SK-N-SH (cell line): Measurements from ENCODE around the gene RHBDL3. TPM values are rescaled to one million over a fixed set of nuclear protein-coding genes. Genes with fewer than 3 reads are reported as not detected.

Experiments
- CTCF ChIA-PET: fragments of 300-600, 350-600 bp; formaldehyde crosslinking; extraction: SDS; loops from one replicate; lab custom pipeline; 2021; lab: Yijun Ruan, JAX
- POLR2A ChIA-PET: fragments of 350-600 bp; sonication (Branson Sonifier 250); formaldehyde crosslinking; extraction: SDS; loops from one replicate; lab custom pipeline; 2020; ENCODE audit warnings: antibody characterized with exemption, inconsistent platforms; lab: Yijun Ruan, JAX
- DNase-seq: peaks from one replicate; pipeline ENCODE4 v3.0.0; 2012
- H2AFZ ChIP-seq: fragments of 200-600 bp; sonication (generic); 2 replicates; pipeline ENCODE4 v1.8.1; 2016; ENCODE audit warnings: antibody characterized with exemption, mild to moderate bottlenecking, low read depth
- H3F3A ChIP-seq: fragments of 200-600 bp; sonication (generic); replicated peaks from 2 replicates; pipeline ENCODE3; 2016; ENCODE audit warnings: antibody characterized with exemption, mild to moderate bottlenecking; ENCODE audit not compliant: insufficient read depth
- H3K27ac ChIP-seq, 2 experiments: fragments of 200-500 bp in 1 of 2; fragments of 200-600 bp in 1 of 2; sonication (Bioruptor generic) in 1 of 2; sonication (generic), shearing (Covaris generic) in 1 of 2; 2 replicates each; pipeline versions ENCODE4 v1.5.1 to v1.6.1; 2014 to 2016; ENCODE audit warnings: low read depth in 2 of 2, inconsistent platforms in 1 of 2, low read length in 1 of 2, mild to moderate bottlenecking in 1 of 2, mixed read lengths in 1 of 2
- H3K27me3 ChIP-seq: fragments of 200-600 bp; sonication (generic), shearing (Covaris generic); 2 replicates; pipeline ENCODE4 v1.6.1; 2016; ENCODE audit warnings: mixed run types; ENCODE audit not compliant: insufficient read depth
- H3K36me3 ChIP-seq, 2 experiments: fragments of 200-500 bp in 1 of 2; fragments of 200-600 bp in 1 of 2; sonication (Bioruptor generic) in 1 of 2; sonication (generic) in 1 of 2; replicated peaks in 1 of 2; 2 replicates each; pipeline versions ENCODE3 to v1.5.1; 2014 to 2016; ENCODE audit warnings: low read length in 1 of 2, mild to moderate bottlenecking in 1 of 2; ENCODE audit not compliant: insufficient read depth in 2 of 2, control insufficient read depth in 1 of 2
- H3K4me1 ChIP-seq, 2 experiments: fragments of 200-500 bp in 1 of 2; fragments of 200-600 bp in 1 of 2; sonication (Bioruptor generic) in 1 of 2; sonication (generic), shearing (Covaris generic) in 1 of 2; 2 replicates each; pipeline versions ENCODE4 v1.5.1 to v1.6.1; 2014 to 2016; ENCODE audit warnings: low read depth in 1 of 2, low read length in 1 of 2, mixed run types in 1 of 2; ENCODE audit not compliant: insufficient read depth in 2 of 2, control insufficient read depth in 1 of 2
- H3K4me2 ChIP-seq: fragments of 200-600 bp; sonication (generic), shearing (Covaris generic); 2 replicates; pipeline ENCODE4 v1.6.1; 2017; ENCODE audit warnings: mixed run types
- H3K4me3 ChIP-seq, 2 experiments: fragments of 200-500 bp in 1 of 2; fragments of 200-600 bp in 1 of 2; sonication (Bioruptor generic) in 1 of 2; sonication (generic), shearing (Covaris generic) in 1 of 2; 2 replicates each; pipeline versions ENCODE4 v1.5.1 to v1.8.1; 2014 to 2016; ENCODE audit warnings: low read depth in 2 of 2, inconsistent platforms in 1 of 2, low read length in 1 of 2, mild to moderate bottlenecking in 1 of 2, mixed read lengths in 1 of 2, moderate library complexity in 1 of 2
- H3K79me2 ChIP-seq: fragments of 200-600 bp; sonication (generic); 2 replicates; pipeline ENCODE4 v1.8.1; 2017; ENCODE audit warnings: mild to moderate bottlenecking; ENCODE audit not compliant: insufficient read depth
- H3K9ac ChIP-seq: fragments of 200-600 bp; sonication (generic); 2 replicates; pipeline ENCODE4 v1.6.1; 2017; ENCODE audit warnings: mixed run types
- H3K9me2 ChIP-seq: fragments of 200-600 bp; sonication (generic); 2 replicates; pipeline ENCODE4 v1.6.1; 2017; ENCODE audit warnings: mixed run types
- H3K9me3 ChIP-seq: fragments of 200-600 bp; sonication (generic); 2 replicates; pipeline ENCODE4 v1.6.1; 2017; ENCODE audit warnings: mixed run types, mild to moderate bottlenecking, moderate library complexity
- H4K20me1 ChIP-seq: fragments of 200-600 bp; sonication (generic); 2 replicates; pipeline ENCODE4 v1.6.1; 2017; ENCODE audit warnings: mild to moderate bottlenecking, mixed run types; ENCODE audit not compliant: insufficient read depth
- CHD2 ChIP-seq: fragments of 150-350 bp; IDR thresholded peaks from 2 replicates; pipeline ENCODE4 v1.6.1; 2018; ENCODE audit warnings: low read length; ENCODE audit not compliant: partially characterized antibody
- FOXJ3 ChIP-seq: sonication (generic); formaldehyde crosslinking; IDR thresholded peaks from 2 replicates; pipeline ENCODE4 v1.5.1; 2020; ENCODE audit warnings: mild to moderate bottlenecking, missing genetic modification reagents
- GATA2 ChIP-seq: sonication (generic); formaldehyde crosslinking; IDR thresholded peaks from 2 replicates; pipeline ENCODE4 v1.5.0; 2020; ENCODE audit warnings: mild to moderate bottlenecking, missing genetic modification reagents
- JUND ChIP-seq: IDR thresholded peaks from 2 replicates; pipeline ENCODE4 v1.4.0; 2012
- MEF2A ChIP-seq: IDR thresholded peaks from 2 replicates; pipeline ENCODE4 v1.4.0; 2012; ENCODE audit warnings: low read depth, borderline replicate concordance
- MXI1 ChIP-seq: IDR thresholded peaks from 2 replicates; pipeline ENCODE4 v1.6.1; 2012; ENCODE audit warnings: mild to moderate bottlenecking, low read depth, low read length, improper control_type of control experiment
- NFIC ChIP-seq: IDR thresholded peaks from 2 replicates; pipeline ENCODE4 v1.4.0; 2012; ENCODE audit warnings: borderline replicate concordance
- NRF1 ChIP-seq: IDR thresholded peaks from 2 replicates; pipeline ENCODE4 v1.6.1; 2012; ENCODE audit warnings: low read depth, mild to moderate bottlenecking, low read length
- POLR2AphosphoS5 ChIP-seq: IDR thresholded peaks from 2 replicates; pipeline ENCODE4 v1.6.1; 2012; ENCODE audit warnings: low read depth, low read length
- RFX5 ChIP-seq: IDR thresholded peaks from 2 replicates; pipeline ENCODE4 v1.6.1; 2012; ENCODE audit warnings: mild to moderate bottlenecking, improper control_type of control experiment, low read length
- RXRA ChIP-seq: IDR thresholded peaks from 2 replicates; pipeline ENCODE4 v1.4.0; 2012; ENCODE audit warnings: low read depth, mild to moderate bottlenecking, borderline replicate concordance
- SMC3 ChIP-seq: IDR thresholded peaks from 2 replicates; pipeline ENCODE4 v1.6.1; 2012; ENCODE audit warnings: low read depth, low read length, improper control_type of control experiment
- TAF1 ChIP-seq: IDR thresholded peaks from 2 replicates; pipeline ENCODE4 v1.6.1; 2012; ENCODE audit warnings: low read depth, mild to moderate bottlenecking, low read length, moderate library complexity, borderline replicate concordance
- TCF12 ChIP-seq: IDR thresholded peaks from 2 replicates; pipeline ENCODE4 v1.4.0; 2012
- TEAD4 ChIP-seq: IDR thresholded peaks from 2 replicates; pipeline ENCODE4 v1.4.0; 2012; ENCODE audit warnings: mild to moderate bottlenecking, borderline replicate concordance; ENCODE audit not compliant: insufficient read depth
- WGBS: methylation state at CpG from one replicate; pipeline ENCODE4 v1.1.6; 2017; ENCODE audit warnings: low lambda C conversion rate; 5-methylcytosine and 5-hydroxymethylcytosine counted together
- polyA plus RNA-seq, 3 experiments: library from polyadenylated mRNA; depleted of rRNA; stranded (reverse); fragments of >200 nt; gene quantifications; 2 replicates each; pipeline ENCODE4 v1.2.3, GENCODE V29; 2012
- TF ChIP-seq, protein P1 (sequence below): IDR thresholded peaks from 2 replicates; pipeline ENCODE4; 2012
- TF ChIP-seq, protein P2 (sequence below): fragments of 150-350 bp; IDR thresholded peaks from 2 replicates; pipeline ENCODE4 v1.6.1; 2017; ENCODE audit warnings: antibody characterized with exemption, low read length, low read depth, borderline replicate concordance
- TF ChIP-seq, protein P3 (sequence below): fragments of 150-350 bp; IDR thresholded peaks from 2 replicates; pipeline ENCODE4 v1.6.1; 2016; ENCODE audit warnings: mild to moderate bottlenecking, low read depth, low read length
- TF ChIP-seq, protein P4 (sequence below): IDR thresholded peaks from 2 replicates; pipeline ENCODE4 v1.4.0; 2012; ENCODE audit warnings: low read depth, borderline replicate concordance
- TF ChIP-seq, protein P5 (sequence below): fragments of 200-600 bp; sonication (generic); IDR thresholded peaks from 2 replicates; pipeline ENCODE4 v1.6.1; 2017; ENCODE audit warnings: antibody characterized with exemption, mild to moderate bottlenecking, moderate library complexity
- TF ChIP-seq, protein P6 (sequence below): IDR thresholded peaks from 2 replicates; pipeline ENCODE4 v1.4.0; 2012; ENCODE audit warnings: low read depth, borderline replicate concordance

The RHBDL3 gene
- polyA plus RNA-seq, 1 of the 3 experiments (the other 2 are of a cell fraction), result 0.72 TPM

DNA sequence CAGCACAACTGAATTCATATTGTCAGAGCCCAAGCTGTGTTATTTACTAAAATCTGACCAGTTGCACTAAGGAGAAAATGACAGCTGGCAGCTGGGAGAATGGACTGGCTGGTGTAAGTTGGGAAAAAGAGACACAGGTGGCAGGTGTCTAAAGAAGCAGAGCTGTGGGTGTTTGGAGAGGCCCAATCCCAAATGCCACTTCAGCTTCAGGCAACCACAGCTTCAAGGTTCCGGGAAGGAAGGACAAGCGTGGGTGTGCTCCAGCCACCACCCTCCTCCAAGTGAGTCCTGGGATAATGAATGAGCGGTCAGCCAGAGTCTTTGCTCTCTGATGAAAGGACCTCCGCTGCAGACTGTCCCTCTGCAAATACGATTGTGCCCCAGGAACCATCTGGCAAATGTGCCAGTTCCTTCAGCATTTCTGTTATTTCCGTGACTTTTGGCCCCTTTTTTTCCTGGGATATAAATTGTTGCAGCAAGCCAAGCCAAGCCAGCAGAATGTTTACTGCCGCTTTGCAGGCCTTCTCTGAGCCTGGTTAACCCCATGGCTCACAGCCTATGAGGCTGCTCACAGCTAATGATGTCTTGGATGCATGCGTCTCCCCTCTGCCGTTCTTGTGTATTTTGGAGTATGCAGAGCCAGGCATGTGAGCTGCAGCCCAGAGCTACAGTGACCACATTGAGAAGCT, 9.5 kb upstream of the RHBDL3 start:
- H3K9me3 ChIP-seq, result no peaks in the 10 kb centered on the region
- no peaks in the 10 kb centered on the region for H3K9me2 ChIP-seq
- no peak overlapping the region for H2AFZ ChIP-seq
- no peaks in the 10 kb centered on the region for H3K36me3 ChIP-seq
- 86% methylated on average over 9 of the region's 9 CpGs for WGBS
- no peaks in the 10 kb centered on the region for H3K4me1 ChIP-seq
- H3K4me2 ChIP-seq, result no peak overlapping the region
- no peak overlapping the region for H3K9ac ChIP-seq
- CTCF ChIA-PET, result interaction anchor here (13.5 kb wide), 1 partner anchor 65 kb away, joined by 192 read pairs; no protein-coding TSS in a partner anchor
- H3K27me3 ChIP-seq, result no peaks in the 10 kb centered on the region
- H3K27ac ChIP-seq, result no peak overlapping the region
- no peak overlapping the region for H3K4me3 ChIP-seq
- H3F3A ChIP-seq, result no peaks in the 10 kb centered on the region
- DNase-seq, result no peak
- no peaks in the 10 kb centered on the region for H4K20me1 ChIP-seq
- no peaks in the 10 kb centered on the region for H3K79me2 ChIP-seq
- POLR2A ChIA-PET, result no interaction called here
- no peak for TF ChIP-seq GATA2 (CRISPR knock-in tag)
- no peak for TF ChIP-seq NFIC
- TF ChIP-seq, protein P1, sequence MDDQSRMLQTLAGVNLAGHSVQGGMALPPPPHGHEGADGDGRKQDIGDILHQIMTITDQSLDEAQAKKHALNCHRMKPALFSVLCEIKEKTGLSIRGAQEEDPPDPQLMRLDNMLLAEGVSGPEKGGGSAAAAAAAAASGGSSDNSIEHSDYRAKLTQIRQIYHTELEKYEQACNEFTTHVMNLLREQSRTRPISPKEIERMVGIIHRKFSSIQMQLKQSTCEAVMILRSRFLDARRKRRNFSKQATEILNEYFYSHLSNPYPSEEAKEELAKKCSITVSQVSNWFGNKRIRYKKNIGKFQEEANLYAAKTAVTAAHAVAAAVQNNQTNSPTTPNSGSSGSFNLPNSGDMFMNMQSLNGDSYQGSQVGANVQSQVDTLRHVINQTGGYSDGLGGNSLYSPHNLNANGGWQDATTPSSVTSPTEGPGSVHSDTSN, result no peak
- TF ChIP-seq, protein P2, sequence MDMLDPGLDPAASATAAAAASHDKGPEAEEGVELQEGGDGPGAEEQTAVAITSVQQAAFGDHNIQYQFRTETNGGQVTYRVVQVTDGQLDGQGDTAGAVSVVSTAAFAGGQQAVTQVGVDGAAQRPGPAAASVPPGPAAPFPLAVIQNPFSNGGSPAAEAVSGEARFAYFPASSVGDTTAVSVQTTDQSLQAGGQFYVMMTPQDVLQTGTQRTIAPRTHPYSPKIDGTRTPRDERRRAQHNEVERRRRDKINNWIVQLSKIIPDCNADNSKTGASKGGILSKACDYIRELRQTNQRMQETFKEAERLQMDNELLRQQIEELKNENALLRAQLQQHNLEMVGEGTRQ, result no peak
- TF ChIP-seq TCF12, result no peak
- TF ChIP-seq, protein P3, sequence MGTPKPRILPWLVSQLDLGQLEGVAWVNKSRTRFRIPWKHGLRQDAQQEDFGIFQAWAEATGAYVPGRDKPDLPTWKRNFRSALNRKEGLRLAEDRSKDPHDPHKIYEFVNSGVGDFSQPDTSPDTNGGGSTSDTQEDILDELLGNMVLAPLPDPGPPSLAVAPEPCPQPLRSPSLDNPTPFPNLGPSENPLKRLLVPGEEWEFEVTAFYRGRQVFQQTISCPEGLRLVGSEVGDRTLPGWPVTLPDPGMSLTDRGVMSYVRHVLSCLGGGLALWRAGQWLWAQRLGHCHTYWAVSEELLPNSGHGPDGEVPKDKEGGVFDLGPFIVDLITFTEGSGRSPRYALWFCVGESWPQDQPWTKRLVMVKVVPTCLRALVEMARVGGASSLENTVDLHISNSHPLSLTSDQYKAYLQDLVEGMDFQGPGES, result no peak
- TF ChIP-seq NRF1, result no peak
- TF ChIP-seq CHD2, result no peak
- TF ChIP-seq MEF2A, result no peak
- TF ChIP-seq POLR2AphosphoS5, result no peak
- TF ChIP-seq SMC3, result no peak
- no peak for TF ChIP-seq JUND
- TF ChIP-seq FOXJ3 (CRISPR knock-in tag), result no peak
- no peak for TF ChIP-seq RFX5

DNA sequence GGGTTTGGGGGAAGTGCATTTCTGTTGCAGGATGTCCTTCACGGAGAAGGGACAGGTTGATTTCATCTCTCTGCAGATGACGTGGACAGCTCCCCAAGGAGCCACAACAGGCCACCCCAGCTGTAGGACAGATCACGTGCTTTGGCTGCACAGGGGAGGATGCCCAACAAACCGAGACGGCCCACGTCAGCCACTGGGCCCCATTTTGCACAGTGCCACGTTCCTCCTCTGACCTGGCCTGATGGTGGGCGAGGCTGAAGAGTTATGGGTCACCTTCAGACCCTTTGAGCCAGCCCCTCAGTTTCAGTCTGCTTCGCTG, 9.0 kb upstream of the RHBDL3 start:
- no peak for DNase-seq
- H3K36me3 ChIP-seq, result no peaks in the 10 kb centered on the region
- WGBS, result 87% methylated on average over 7 of the region's 9 CpGs
- CTCF ChIA-PET, result interaction anchor here (13.5 kb wide), 1 partner anchor 64 kb away, joined by 192 read pairs; no protein-coding TSS in a partner anchor
- no peak overlapping the region for H2AFZ ChIP-seq
- H3K4me2 ChIP-seq, result no peak overlapping the region
- H3K27me3 ChIP-seq, result no peaks in the 10 kb centered on the region
- no peak overlapping the region for H3K9ac ChIP-seq
- H3K79me2 ChIP-seq, result no peaks in the 10 kb centered on the region
- H3K9me3 ChIP-seq, result no peaks in the 10 kb centered on the region
- H3F3A ChIP-seq, result no peaks in the 10 kb centered on the region
- no peak overlapping the region for H3K4me3 ChIP-seq
- no peaks in the 10 kb centered on the region for H4K20me1 ChIP-seq
- no peaks in the 10 kb centered on the region for H3K4me1 ChIP-seq
- H3K27ac ChIP-seq, result no peak overlapping the region
- no peaks in the 10 kb centered on the region for H3K9me2 ChIP-seq
- POLR2A ChIA-PET, result no interaction called here
- no peak for TF ChIP-seq MEF2A
- no peak for TF ChIP-seq CHD2
- TF ChIP-seq, protein P4, sequence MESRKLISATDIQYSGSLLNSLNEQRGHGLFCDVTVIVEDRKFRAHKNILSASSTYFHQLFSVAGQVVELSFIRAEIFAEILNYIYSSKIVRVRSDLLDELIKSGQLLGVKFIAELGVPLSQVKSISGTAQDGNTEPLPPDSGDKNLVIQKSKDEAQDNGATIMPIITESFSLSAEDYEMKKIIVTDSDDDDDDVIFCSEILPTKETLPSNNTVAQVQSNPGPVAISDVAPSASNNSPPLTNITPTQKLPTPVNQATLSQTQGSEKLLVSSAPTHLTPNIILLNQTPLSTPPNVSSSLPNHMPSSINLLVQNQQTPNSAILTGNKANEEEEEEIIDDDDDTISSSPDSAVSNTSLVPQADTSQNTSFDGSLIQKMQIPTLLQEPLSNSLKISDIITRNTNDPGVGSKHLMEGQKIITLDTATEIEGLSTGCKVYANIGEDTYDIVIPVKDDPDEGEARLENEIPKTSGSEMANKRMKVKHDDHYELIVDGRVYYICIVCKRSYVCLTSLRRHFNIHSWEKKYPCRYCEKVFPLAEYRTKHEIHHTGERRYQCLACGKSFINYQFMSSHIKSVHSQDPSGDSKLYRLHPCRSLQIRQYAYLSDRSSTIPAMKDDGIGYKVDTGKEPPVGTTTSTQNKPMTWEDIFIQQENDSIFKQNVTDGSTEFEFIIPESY, result no peak
- TF ChIP-seq, protein P5, sequence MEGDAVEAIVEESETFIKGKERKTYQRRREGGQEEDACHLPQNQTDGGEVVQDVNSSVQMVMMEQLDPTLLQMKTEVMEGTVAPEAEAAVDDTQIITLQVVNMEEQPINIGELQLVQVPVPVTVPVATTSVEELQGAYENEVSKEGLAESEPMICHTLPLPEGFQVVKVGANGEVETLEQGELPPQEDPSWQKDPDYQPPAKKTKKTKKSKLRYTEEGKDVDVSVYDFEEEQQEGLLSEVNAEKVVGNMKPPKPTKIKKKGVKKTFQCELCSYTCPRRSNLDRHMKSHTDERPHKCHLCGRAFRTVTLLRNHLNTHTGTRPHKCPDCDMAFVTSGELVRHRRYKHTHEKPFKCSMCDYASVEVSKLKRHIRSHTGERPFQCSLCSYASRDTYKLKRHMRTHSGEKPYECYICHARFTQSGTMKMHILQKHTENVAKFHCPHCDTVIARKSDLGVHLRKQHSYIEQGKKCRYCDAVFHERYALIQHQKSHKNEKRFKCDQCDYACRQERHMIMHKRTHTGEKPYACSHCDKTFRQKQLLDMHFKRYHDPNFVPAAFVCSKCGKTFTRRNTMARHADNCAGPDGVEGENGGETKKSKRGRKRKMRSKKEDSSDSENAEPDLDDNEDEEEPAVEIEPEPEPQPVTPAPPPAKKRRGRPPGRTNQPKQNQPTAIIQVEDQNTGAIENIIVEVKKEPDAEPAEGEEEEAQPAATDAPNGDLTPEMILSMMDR, result no peak
- no peak for TF ChIP-seq TEAD4
- TF ChIP-seq RXRA, result no peak
- no peak for TF ChIP-seq TAF1
- TF ChIP-seq, protein P6, sequence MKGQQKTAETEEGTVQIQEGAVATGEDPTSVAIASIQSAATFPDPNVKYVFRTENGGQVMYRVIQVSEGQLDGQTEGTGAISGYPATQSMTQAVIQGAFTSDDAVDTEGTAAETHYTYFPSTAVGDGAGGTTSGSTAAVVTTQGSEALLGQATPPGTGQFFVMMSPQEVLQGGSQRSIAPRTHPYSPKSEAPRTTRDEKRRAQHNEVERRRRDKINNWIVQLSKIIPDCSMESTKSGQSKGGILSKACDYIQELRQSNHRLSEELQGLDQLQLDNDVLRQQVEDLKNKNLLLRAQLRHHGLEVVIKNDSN, result no peak
- no peak for TF ChIP-seq MXI1
